ENCODE measurements around the gene ENPP3.

GRCh38 chr6:131615275-131615674 lies 21.8 kb upstream of the ENPP3 start:
- no peak for TF ChIP-seq CTCF (conservative IDR thresholded peaks at IDR 0.05 in 1 of 2, IDR thresholded peaks at IDR 0.05 in 1 of 2; ENCODE audit: extremely low read depth in 1 of 2, insufficient read depth in 1 of 2, low read depth in 1 of 2, low read length in 2 of 2)
- no peak for TF ChIP-seq EZH2 (IDR thresholded peaks at IDR 0.05; ENCODE audit: borderline replicate concordance, low read length)

Measured in mammary epithelial cell (primary cell).